Small intestine (tissue), 7 donors: ENCODE data around the gene SFMBT1. TPM values are rescaled to one million over a fixed set of nuclear protein-coding genes. Genes with fewer than 3 reads are reported as not detected.

ENCODE experiments used
- DNase-seq, 2 donors: peaks; one replicate each; pipeline versions ENCODE4 v3.0.0 to v3.0.0-alpha.2; 2013
- FAIRE-seq: peaks from 2 replicates; lab custom pipeline; 2012; peaks lifted over from hg19 to GRCh38; lab: Jason Lieb, UNC
- H3K27ac ChIP-seq, 3 donors: one replicate each; pipeline ENCODE4 v1.5.1; 2013; ENCODE audit warnings: low read length in 2 of 3, mild to moderate bottlenecking in 2 of 3, control low read depth in 1 of 3, inconsistent platforms in 1 of 3, low read depth in 1 of 3, moderate library complexity in 1 of 3
- H3K27me3 ChIP-seq, 3 donors: one replicate each; pipeline ENCODE4 v1.6.1; 2013; ENCODE audit warnings: low read length in 3 of 3, inconsistent platforms in 1 of 3; ENCODE audit not compliant: control insufficient read depth in 3 of 3, insufficient read depth in 3 of 3
- H3K36me3 ChIP-seq, 3 donors: one replicate each; pipeline ENCODE4 v1.6.1; 2013; ENCODE audit warnings: low read length in 3 of 3, inconsistent platforms in 1 of 3, low read depth in 1 of 3, mild to moderate bottlenecking in 1 of 3, moderate library complexity in 1 of 3; ENCODE audit not compliant: control insufficient read depth in 3 of 3, insufficient read depth in 2 of 3
- H3K4me1 ChIP-seq, 3 donors: one replicate each; pipeline ENCODE4 v1.6.1; 2013; ENCODE audit warnings: low read length in 2 of 3, inconsistent platforms in 1 of 3, low read depth in 1 of 3, mild to moderate bottlenecking in 1 of 3, moderate library complexity in 1 of 3; ENCODE audit not compliant: control insufficient read depth in 3 of 3, insufficient read depth in 2 of 3
- H3K4me3 ChIP-seq, 3 donors: one replicate each; pipeline ENCODE4 v1.5.1; 2013; ENCODE audit warnings: low read length in 3 of 3, control low read depth in 1 of 3, inconsistent platforms in 1 of 3, low read depth in 1 of 3, mild to moderate bottlenecking in 1 of 3, moderate library complexity in 1 of 3
- H3K9me3 ChIP-seq, 2 donors: one replicate each; pipeline ENCODE4 v1.6.1; 2013; ENCODE audit warnings: low read depth in 1 of 2, low read length in 1 of 2; ENCODE audit not compliant: control insufficient read depth in 2 of 2, insufficient read depth in 1 of 2
- WGBS, 3 donors: extraction: QIAGEN DNeasy Blood & Tissue Kit; methylation state at CpG; one replicate each; pipeline ENCODE4 v1.1.7; 2013; 5-methylcytosine and 5-hydroxymethylcytosine counted together
- polyA plus RNA-seq, 4 donors: library from polyadenylated mRNA; stranded (reverse) in 3 of 4; unstranded in 1 of 4; fragments of 200-250 nt in 3 of 4; fragments of 120-200 nt in 1 of 4; gene quantifications; one replicate each; pipeline versions ENCODE4 v1.2.1 to v1.2.3, GENCODE V29; 2013
- donor health status: healthy with polysubstance abuse.
- donor health status: control.
- donor health status: control.
- donor health status: Bipolar disorder and iron deficiency.
- donor health status: healthy.

Gene SFMBT1
- polyA plus RNA-seq, 4 donors: 2.5 to 19.3 (median 4.3) TPM

- Histone ChIP-seq H3K36me3 (no peaks in the 10 kb centered on the region), H3K4me3 (no peak overlapping the region), H3K9me3 (no peaks in the 10 kb centered on the region), H3K27me3 (no peaks in the 10 kb centered on the region), H3K27ac (no peak overlapping the region), H3K4me1 (peaks cover 0 to 3% (median 0%) of the 10 kb centered on the region in 3 donors)
- no peak for DNase-seq
- 82 to 84% (median 83%) methylated on average over 10 of the region's 10 CpGs for WGBS, 3 donors
- no peak for FAIRE-seq
These were observed 19.3 kb downstream of the SFMBT1 start for GRCh38 chr3:53026382-53027162.

- DNase-seq (no peak), FAIRE-seq (no peak)
- Histone ChIP-seq H3K9me3 (no peaks in the 10 kb centered on the region), H3K4me3 (no peak overlapping the region), H3K27me3 (no peaks in the 10 kb centered on the region), H3K4me1 (peaks cover 0 to 3% (median 0%) of the 10 kb centered on the region in 3 donors), H3K27ac (no peak overlapping the region), H3K36me3 (no peaks in the 10 kb centered on the region)
- 92 to 93% (median 93%) methylated on average over 6 of the region's 6 CpGs for WGBS, 3 donors
These were observed 21.6 kb downstream of the SFMBT1 start for GRCh38 chr3:53024315-53024714.

- Histone ChIP-seq H3K27me3 (no peaks in the 10 kb centered on the region), H3K27ac (no peak overlapping the region), H3K4me3 (no peak overlapping the region), H3K9me3 (no peaks in the 10 kb centered on the region), H3K36me3 (no peaks in the 10 kb centered on the region), H3K4me1 (peaks cover 0 to 3% (median 0%) of the 10 kb centered on the region in 3 donors)
- DNase-seq: no peak
- WGBS, 3 donors: 89 to 96% (median 89%) methylated on average over 4 of the region's 4 CpGs
- no peak for FAIRE-seq
These were observed 22.6 kb downstream of the SFMBT1 start for GRCh38 chr3:53023072-53023823.

GRCh38 chr3:53022647-53023046, 23.2 kb downstream of the SFMBT1 start:
- Histone ChIP-seq H3K27ac (no peak overlapping the region), H3K9me3 (no peaks in the 10 kb centered on the region), H3K4me3 (no peak overlapping the region), H3K36me3 (no peaks in the 10 kb centered on the region), H3K4me1 (peaks cover 0 to 3% (median 0%) of the 10 kb centered on the region in 3 donors), H3K27me3 (no peaks in the 10 kb centered on the region)
- WGBS, 3 donors: 94 to 99% (median 98%) methylated on average over 3 of the region's 3 CpGs
- FAIRE-seq (no peak), DNase-seq (no peak)

- no peaks in the 10 kb centered on the region for H3K27me3 ChIP-seq
- FAIRE-seq: no peak
- 93 to 97% (median 93%) methylated on average over 5 of the region's 5 CpGs for WGBS, 3 donors
These were observed 29.6 kb downstream of the SFMBT1 start for GRCh38 chr3:53016236-53016635.

GRCh38 chr3:53011324-53011723, 34.5 kb downstream of the SFMBT1 start:
- H3K9me3 ChIP-seq: no peaks in the 10 kb centered on the region
- no peak for DNase-seq
- H3K27me3 ChIP-seq: no peaks in the 10 kb centered on the region
- no peak for FAIRE-seq
- 69 to 88% (median 77%) methylated on average over 3 of the region's 3 CpGs for WGBS, 3 donors
- H3K27ac ChIP-seq: no peak overlapping the region
- no peak overlapping the region for H3K4me3 ChIP-seq
- H3K4me1 ChIP-seq: peaks cover 0 to 3% (median 0%) of the 10 kb centered on the region in 3 donors
- peaks cover 0 to 3% (median 0%) of the 10 kb centered on the region in 3 donors for H3K36me3 ChIP-seq

More at GRCh38 chr3:53016236-53016635, 29.6 kb downstream of the SFMBT1 start:
- Histone ChIP-seq H3K27ac (no peak overlapping the region), H3K4me1 (no peaks in the 10 kb centered on the region), H3K4me3 (no peak overlapping the region), H3K9me3 (no peaks in the 10 kb centered on the region), H3K36me3 (peaks cover 0 to 3% (median 0%) of the 10 kb centered on the region in 3 donors)
- DNase-seq: no peak

GRCh38 chr3:53009826-53010539, 35.9 kb downstream of the SFMBT1 start:
- H3K36me3 ChIP-seq: peaks cover 0 to 2% (median 0%) of the 10 kb centered on the region in 3 donors
- FAIRE-seq (no peak), DNase-seq (no peak)
- no peak overlapping the region for H3K4me3 ChIP-seq
- 80 to 90% (median 83%) methylated on average over 2 of the region's 2 CpGs for WGBS, 3 donors
- no peak overlapping the region for H3K27ac ChIP-seq
- no peaks in the 10 kb centered on the region for H3K27me3 ChIP-seq
- no peaks in the 10 kb centered on the region for H3K9me3 ChIP-seq
- peaks cover 0 to 5% (median 0%) of the 10 kb centered on the region in 3 donors for H3K4me1 ChIP-seq

GRCh38 chr3:53008932-53009331, 36.9 kb downstream of the SFMBT1 start:
- FAIRE-seq (no peak), DNase-seq (no peak)
- H3K27ac ChIP-seq: no peak overlapping the region
- no peaks in the 10 kb centered on the region for H3K9me3 ChIP-seq
- no peak overlapping the region for H3K4me3 ChIP-seq
- H3K36me3 ChIP-seq: no peaks in the 10 kb centered on the region
- WGBS, 3 donors: 84 to 93% (median 91%) methylated on average over 6 of the region's 6 CpGs
- H3K27me3 ChIP-seq: no peaks in the 10 kb centered on the region
- peaks cover 0 to 5% (median 0%) of the 10 kb centered on the region in 3 donors for H3K4me1 ChIP-seq
